DND-41 (cell line): ENCODE measurements around the gene NRXN3.
"Not testable (repeated sequence)": the region's sequence is repeated elsewhere in the genome, so short reads cannot be mapped to it uniquely, and the experiment has no call there.

Source experiments
- ATAC-seq: fragments of 200-7000 bp; cut with Tn5 transposase; 3 replicates; pipeline ENCODE4 v1.9.1; 2021; ENCODE audit warnings: low read depth; ENCODE audit not compliant: insufficient read depth
- DNase-seq: peaks from one replicate; pipeline ENCODE4 v3.0.0-alpha.2; 2020
- H2AFZ ChIP-seq: 2 replicates; pipeline ENCODE4 v1.6.0; 2012; ENCODE audit warnings: low read depth, low read length
- H3K27ac ChIP-seq: 2 replicates; pipeline ENCODE4 v1.5.1; 2012; ENCODE audit warnings: low read length, inconsistent platforms
- H3K27me3 ChIP-seq: fragments of 200-600 bp; sonication (generic); 2 replicates; pipeline ENCODE4 v1.6.0; 2012; ENCODE audit warnings: low read length, mild to moderate bottlenecking, inconsistent platforms; ENCODE audit not compliant: insufficient read depth, poor library complexity
- H3K36me3 ChIP-seq: 2 replicates; pipeline ENCODE4 v1.5.1; 2012; ENCODE audit warnings: low read length, inconsistent platforms; ENCODE audit not compliant: insufficient read depth
- H3K4me1 ChIP-seq: 2 replicates; pipeline ENCODE4 v1.5.1; 2012; ENCODE audit warnings: mild to moderate bottlenecking, low read length; ENCODE audit not compliant: insufficient read depth
- H3K4me2 ChIP-seq: 2 replicates; pipeline ENCODE4 v1.6.0; 2012; ENCODE audit warnings: mild to moderate bottlenecking, moderate library complexity, low read length, inconsistent platforms; ENCODE audit not compliant: insufficient read depth
- H3K4me3 ChIP-seq, 2 experiments: fragments of 200-600 bp in 1 of 2; shearing (Covaris generic) in 1 of 2; 2 replicates each; pipeline ENCODE4 v1.5.1; 2012 to 2016; ENCODE audit warnings: inconsistent platforms in 2 of 2, low read length in 2 of 2, mild to moderate bottlenecking in 2 of 2, low read depth in 1 of 2, moderate library complexity in 1 of 2
- H3K79me2 ChIP-seq: 2 replicates; pipeline ENCODE4 v1.6.0; 2012; ENCODE audit warnings: low read length, inconsistent platforms; ENCODE audit not compliant: insufficient read depth
- H3K9ac ChIP-seq: 2 replicates; pipeline ENCODE4 v1.6.0; 2012; ENCODE audit warnings: low read depth, mild to moderate bottlenecking, inconsistent platforms, low read length, moderate library complexity
- H3K9me3 ChIP-seq: 2 replicates; pipeline ENCODE4 v1.5.1; 2012; ENCODE audit warnings: low read length, moderate library complexity, mild to moderate bottlenecking, inconsistent platforms; ENCODE audit not compliant: insufficient read depth, severe bottlenecking
- H4K20me1 ChIP-seq: 2 replicates; pipeline ENCODE4 v1.6.0; 2012; ENCODE audit warnings: low read length; ENCODE audit not compliant: insufficient read depth
- EZH2 ChIP-seq: IDR thresholded peaks from 3 replicates; pipeline ENCODE4 v1.6.1; 2012; ENCODE audit warnings: borderline replicate concordance, low read depth, mild to moderate bottlenecking, moderate library complexity, low read length, inconsistent platforms; ENCODE audit not compliant: severe bottlenecking
- TF ChIP-seq, protein P1 (sequence below): IDR thresholded peaks from 2 replicates; pipeline ENCODE4 v1.5.1; 2012; ENCODE audit warnings: borderline replicate concordance, low read length, moderate library complexity, mild to moderate bottlenecking; ENCODE audit not compliant: poor library complexity, severe bottlenecking; ENCODE audit errors: extremely low read depth

NRXN3 gene

DNA sequence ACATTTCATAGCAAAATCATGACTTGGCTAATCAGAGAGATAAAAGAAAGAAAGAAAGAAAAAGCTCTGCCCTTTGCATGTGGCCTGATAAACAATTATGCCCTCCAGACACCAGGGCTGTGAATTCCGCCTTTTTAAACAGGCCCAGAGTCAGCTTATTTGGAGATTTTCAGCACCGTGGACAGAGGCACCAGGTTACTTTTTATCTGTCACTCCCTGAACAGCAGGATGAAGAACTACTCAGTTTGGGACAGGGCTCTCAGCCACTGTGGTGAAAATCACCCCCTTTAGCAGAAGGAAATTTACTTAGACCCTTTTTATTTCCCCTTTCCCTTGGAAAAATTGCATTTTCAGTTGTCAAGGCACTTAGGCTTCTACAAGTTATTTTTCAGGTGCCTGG lies 359.9 kb downstream of the NRXN3 start:
- H3K27ac ChIP-seq = no peak overlapping the region
- H3K79me2 ChIP-seq = no peaks in the 10 kb centered on the region
- ATAC-seq (peak; percentile 59; the same call in 2 of the 3 replicates), DNase-seq (peak; percentile 62)
- no peaks in the 10 kb centered on the region for H3K4me1 ChIP-seq
- no peak overlapping the region for H3K9ac ChIP-seq
- no peaks in the 10 kb centered on the region for H3K9me3 ChIP-seq
- H3K4me3 ChIP-seq = no peak overlapping the region
- no peaks in the 10 kb centered on the region for H3K36me3 ChIP-seq
- H4K20me1 ChIP-seq = no peaks in the 10 kb centered on the region
- no peak overlapping the region for H3K4me2 ChIP-seq
- no peak overlapping the region for H2AFZ ChIP-seq
- no peaks in the 10 kb centered on the region for H3K27me3 ChIP-seq
- TF ChIP-seq, protein P1, sequence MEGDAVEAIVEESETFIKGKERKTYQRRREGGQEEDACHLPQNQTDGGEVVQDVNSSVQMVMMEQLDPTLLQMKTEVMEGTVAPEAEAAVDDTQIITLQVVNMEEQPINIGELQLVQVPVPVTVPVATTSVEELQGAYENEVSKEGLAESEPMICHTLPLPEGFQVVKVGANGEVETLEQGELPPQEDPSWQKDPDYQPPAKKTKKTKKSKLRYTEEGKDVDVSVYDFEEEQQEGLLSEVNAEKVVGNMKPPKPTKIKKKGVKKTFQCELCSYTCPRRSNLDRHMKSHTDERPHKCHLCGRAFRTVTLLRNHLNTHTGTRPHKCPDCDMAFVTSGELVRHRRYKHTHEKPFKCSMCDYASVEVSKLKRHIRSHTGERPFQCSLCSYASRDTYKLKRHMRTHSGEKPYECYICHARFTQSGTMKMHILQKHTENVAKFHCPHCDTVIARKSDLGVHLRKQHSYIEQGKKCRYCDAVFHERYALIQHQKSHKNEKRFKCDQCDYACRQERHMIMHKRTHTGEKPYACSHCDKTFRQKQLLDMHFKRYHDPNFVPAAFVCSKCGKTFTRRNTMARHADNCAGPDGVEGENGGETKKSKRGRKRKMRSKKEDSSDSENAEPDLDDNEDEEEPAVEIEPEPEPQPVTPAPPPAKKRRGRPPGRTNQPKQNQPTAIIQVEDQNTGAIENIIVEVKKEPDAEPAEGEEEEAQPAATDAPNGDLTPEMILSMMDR = no peak
- TF ChIP-seq EZH2 = no peak

DNA sequence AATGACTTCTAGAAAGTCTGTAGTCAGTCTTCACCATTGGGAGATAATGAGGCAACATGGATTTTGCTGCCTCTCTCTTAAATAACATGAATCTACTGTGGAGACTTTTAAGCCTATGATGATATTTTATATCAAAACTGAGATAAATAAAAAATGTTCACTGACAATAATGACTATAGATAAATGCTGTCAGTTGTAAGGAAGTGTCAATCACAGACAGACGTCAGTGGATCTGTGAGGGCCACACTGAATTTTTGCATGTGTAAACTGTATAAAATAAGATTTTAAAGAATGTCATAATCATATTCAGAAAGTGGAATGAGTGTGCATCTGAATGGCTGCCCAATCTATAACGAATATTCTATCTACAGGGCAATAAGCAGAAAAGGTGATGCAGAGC lies 364.0 kb downstream of the NRXN3 start:
- no peaks in the 10 kb centered on the region for H4K20me1 ChIP-seq
- H3K27me3 ChIP-seq = no peaks in the 10 kb centered on the region
- no peak overlapping the region for H2AFZ ChIP-seq
- H3K4me2 ChIP-seq = no peak overlapping the region
- no peaks in the 10 kb centered on the region for H3K4me1 ChIP-seq
- no peak overlapping the region for H3K9ac ChIP-seq
- H3K36me3 ChIP-seq = no peaks in the 10 kb centered on the region
- H3K79me2 ChIP-seq = no peaks in the 10 kb centered on the region
- DNase-seq (no peak), ATAC-seq (no peak)
- H3K9me3 ChIP-seq = no peaks in the 10 kb centered on the region
- H3K27ac ChIP-seq = no peak overlapping the region
- no peak overlapping the region for H3K4me3 ChIP-seq
- TF ChIP-seq, protein P1 = no peak
- no peak for TF ChIP-seq EZH2

DNA sequence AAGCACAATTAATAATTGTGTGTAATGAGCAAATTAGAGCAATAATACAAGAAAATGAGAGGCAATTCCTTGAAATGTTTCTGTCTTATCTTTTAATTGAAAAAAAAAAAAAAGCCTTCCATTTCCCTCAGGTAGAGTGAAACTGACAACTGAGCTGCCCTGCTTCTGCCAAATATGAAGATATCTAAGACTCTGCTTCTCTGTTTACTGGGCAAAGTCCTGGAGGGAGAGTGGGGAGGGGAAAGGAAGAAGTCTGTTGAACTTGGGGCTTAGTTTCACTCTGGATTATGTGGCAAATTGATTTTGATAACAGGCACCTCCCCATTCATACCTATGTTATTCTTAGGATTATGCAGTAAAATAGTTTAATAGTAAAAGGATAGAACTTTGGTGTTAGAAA lies 364.9 kb downstream of the NRXN3 start:
- no peak for TF ChIP-seq EZH2
- TF ChIP-seq, protein P1 = no peak

DNA sequence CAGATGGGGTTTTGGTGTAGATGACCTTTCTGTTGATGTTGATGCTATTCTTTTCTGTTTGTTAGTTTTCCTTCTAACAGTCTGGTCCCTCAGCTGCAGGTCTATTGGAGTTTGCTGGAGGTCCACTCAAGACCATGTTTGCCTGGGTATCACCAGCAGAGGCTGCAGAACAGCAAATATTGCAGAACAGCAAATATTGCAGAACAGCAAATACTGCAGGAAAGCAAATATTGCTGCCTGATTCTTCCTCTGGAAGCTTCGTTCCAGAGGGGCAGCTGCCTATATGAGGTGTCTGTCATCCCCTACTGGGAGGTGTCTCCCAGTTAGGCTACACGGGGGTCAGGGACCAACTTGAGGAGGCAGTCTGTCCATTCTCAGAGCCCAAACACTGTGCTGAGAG lies 371.6 kb downstream of the NRXN3 start:
- not testable (repeated sequence) for DNase-seq, H3K4me2 ChIP-seq, H3K4me3 ChIP-seq, H3K79me2 ChIP-seq, H4K20me1 ChIP-seq, ATAC-seq, H3K27me3 ChIP-seq, H3K27ac ChIP-seq, H3K9me3 ChIP-seq, H3K36me3 ChIP-seq, H3K9ac ChIP-seq, H3K4me1 ChIP-seq, H2AFZ ChIP-seq

More for the DNA sequence above, 364.9 kb downstream of the NRXN3 start:
- no peaks in the 10 kb centered on the region for H3K36me3 ChIP-seq
- no peak overlapping the region for H2AFZ ChIP-seq
- H4K20me1 ChIP-seq = no peaks in the 10 kb centered on the region
- no peak overlapping the region for H3K27ac ChIP-seq
- H3K27me3 ChIP-seq = no peaks in the 10 kb centered on the region
- no peak for DNase-seq
- H3K9me3 ChIP-seq = no peaks in the 10 kb centered on the region
- H3K4me2 ChIP-seq = no peak overlapping the region
- no peak for ATAC-seq
- no peak overlapping the region for H3K9ac ChIP-seq
- H3K4me1 ChIP-seq = no peaks in the 10 kb centered on the region
- H3K79me2 ChIP-seq = no peaks in the 10 kb centered on the region
- no peak overlapping the region for H3K4me3 ChIP-seq
